ENCODE results near the gene MACIR.

The MACIR gene

DNA sequence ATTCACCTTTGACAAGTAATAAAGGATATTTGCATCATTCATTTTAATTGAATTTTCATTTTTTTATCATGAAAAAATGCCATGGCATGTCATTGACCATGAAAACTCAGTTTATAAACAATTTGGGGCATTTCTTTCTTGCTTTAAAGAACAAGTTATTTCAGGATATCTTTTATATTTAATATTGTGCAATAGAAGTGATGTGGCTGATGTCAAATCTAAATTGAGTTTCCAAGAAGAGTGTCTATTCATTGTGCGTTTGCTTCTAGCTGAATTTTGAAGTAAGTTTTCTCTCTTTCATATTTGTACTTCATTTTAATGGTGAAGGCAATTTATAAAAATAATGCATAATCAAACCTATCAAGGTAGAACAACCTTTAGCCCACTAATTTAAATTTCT is 30.5 kb downstream of the MACIR start:
- Histone ChIP-seq H3K4me1 (ENCODE audit: control insufficient read depth, insufficient read depth, low read length) (no peaks in the 10 kb centered on the region), H3K36me3 (ENCODE audit: control insufficient read depth, insufficient read depth, low read length) (no peaks in the 10 kb centered on the region), H3K27me3 (ENCODE audit: control insufficient read depth, insufficient read depth, low read length) (no peaks in the 10 kb centered on the region), H3K27ac (ENCODE audit: low read length) (no peak overlapping the region), H3K4me3 (ENCODE audit: low read length) (no peak overlapping the region), H3K9me3 (ENCODE audit: control insufficient read depth, insufficient read depth, low read length) (no peaks in the 10 kb centered on the region)
- WGBS (ENCODE audit: insufficient coverage, insufficient read length) = no CpG with 5 or more reads among the region's 1 CpG
- no peak for DNase-seq (ENCODE audit: low read depth, low spot score)

DNA sequence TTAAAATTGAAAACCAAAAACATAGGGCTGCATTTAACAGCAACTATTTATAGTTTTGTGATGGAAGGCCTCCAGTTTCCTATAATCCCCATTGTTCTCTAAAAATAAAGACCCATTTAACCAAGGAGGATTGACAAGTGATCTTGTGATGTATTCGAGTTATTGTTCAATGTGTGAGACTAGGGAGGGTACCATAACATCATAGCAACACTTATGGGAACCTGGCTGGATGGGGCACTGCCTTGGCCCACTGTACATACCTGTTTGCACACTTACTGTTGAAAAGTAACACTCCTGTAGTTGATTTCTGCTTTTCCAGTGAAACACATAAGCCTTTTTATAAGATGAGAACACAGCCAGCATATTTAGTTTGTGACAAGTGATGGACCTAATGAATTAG is 32.3 kb downstream of the MACIR start:
- no peaks in the 10 kb centered on the region for H3K4me1 ChIP-seq (ENCODE audit: control insufficient read depth, insufficient read depth, low read length)
- WGBS (ENCODE audit: insufficient coverage, insufficient read length) = no CpG with 5 or more reads among the region's 1 CpG

DNA sequence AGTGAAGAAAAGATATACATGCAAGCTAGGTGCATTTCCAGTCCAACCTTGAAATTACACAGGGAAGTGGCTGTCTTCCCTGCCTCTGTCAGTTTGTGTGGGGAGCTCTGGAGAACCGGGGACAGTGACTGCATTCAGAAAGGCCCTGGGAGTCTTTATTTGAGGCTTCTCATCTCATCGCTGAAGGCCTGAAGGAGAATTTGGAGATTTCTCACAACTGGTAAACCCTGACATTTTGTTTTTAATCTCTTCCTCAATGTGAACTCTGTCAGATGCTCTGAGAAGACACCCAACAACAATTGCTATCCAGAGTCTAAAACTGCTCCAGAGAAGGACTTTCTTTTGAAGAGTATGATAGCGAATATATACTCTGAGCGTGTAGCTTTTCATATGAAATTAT is 33.0 kb downstream of the MACIR start:
- no peaks in the 10 kb centered on the region for H3K4me1 ChIP-seq (ENCODE audit: control insufficient read depth, insufficient read depth, low read length)
- DNase-seq (ENCODE audit: low read depth, low spot score) = no peak
- no peak overlapping the region for H3K27ac ChIP-seq (ENCODE audit: low read length)
- no CpG with 5 or more reads among the region's 4 CpGs for WGBS (ENCODE audit: insufficient coverage, insufficient read length)
- no peak overlapping the region for H3K4me3 ChIP-seq (ENCODE audit: low read length)
- H3K27me3 ChIP-seq (ENCODE audit: control insufficient read depth, insufficient read depth, low read length) = no peaks in the 10 kb centered on the region
- no peaks in the 10 kb centered on the region for H3K36me3 ChIP-seq (ENCODE audit: control insufficient read depth, insufficient read depth, low read length)
- H3K9me3 ChIP-seq (ENCODE audit: control insufficient read depth, insufficient read depth, low read length) = no peaks in the 10 kb centered on the region

More for the DNA sequence above, 32.3 kb downstream of the MACIR start:
- Histone ChIP-seq H3K27me3 (ENCODE audit: control insufficient read depth, insufficient read depth, low read length) (no peaks in the 10 kb centered on the region), H3K27ac (ENCODE audit: low read length) (no peak overlapping the region), H3K36me3 (ENCODE audit: control insufficient read depth, insufficient read depth, low read length) (no peaks in the 10 kb centered on the region), H3K4me3 (ENCODE audit: low read length) (no peak overlapping the region), H3K9me3 (ENCODE audit: control insufficient read depth, insufficient read depth, low read length) (no peaks in the 10 kb centered on the region)
- DNase-seq (ENCODE audit: low read depth, low spot score) = no peak

DNA sequence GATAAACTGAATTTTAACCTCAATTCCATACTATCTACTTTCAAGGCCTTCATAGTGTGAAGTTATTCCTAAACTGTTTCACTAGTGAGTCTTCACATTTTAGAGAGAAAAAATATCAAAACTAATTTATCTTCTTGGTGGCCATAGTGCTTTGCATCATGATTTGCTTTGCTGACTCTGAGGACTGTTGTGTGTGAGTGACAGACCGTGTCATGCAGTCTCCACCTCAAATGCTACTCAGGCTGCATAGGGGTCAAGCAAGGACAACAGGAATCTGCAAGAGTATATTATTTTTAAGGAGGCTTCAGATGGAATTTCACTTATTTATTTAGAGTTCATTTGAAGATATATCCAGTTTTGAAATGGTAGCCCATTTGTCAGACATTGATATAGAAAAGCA is 34.5 kb downstream of the MACIR start:
- Histone ChIP-seq H3K4me3 (ENCODE audit: low read length) (no peak overlapping the region), H3K27me3 (ENCODE audit: control insufficient read depth, insufficient read depth, low read length) (no peaks in the 10 kb centered on the region), H3K27ac (ENCODE audit: low read length) (no peak overlapping the region), H3K36me3 (ENCODE audit: control insufficient read depth, insufficient read depth, low read length) (no peaks in the 10 kb centered on the region), H3K9me3 (ENCODE audit: control insufficient read depth, insufficient read depth, low read length) (no peaks in the 10 kb centered on the region), H3K4me1 (ENCODE audit: control insufficient read depth, insufficient read depth, low read length) (no peaks in the 10 kb centered on the region)
- WGBS (ENCODE audit: insufficient coverage, insufficient read length) = no CpG with 5 or more reads among the region's 1 CpG
- DNase-seq (ENCODE audit: low read depth, low spot score) = no peak

- no peaks in the 10 kb centered on the region for H3K27me3 ChIP-seq (ENCODE audit: control insufficient read depth, insufficient read depth, low read length)
- no peaks in the 10 kb centered on the region; the same call in 1 of the 2 replicates for H3K4me1 ChIP-seq (ENCODE audit: control insufficient read depth, insufficient read depth, low read length)
- H3K36me3 ChIP-seq (ENCODE audit: control insufficient read depth, insufficient read depth, low read length) = no peaks in the 10 kb centered on the region
- H3K27ac ChIP-seq (ENCODE audit: low read length) = no peak overlapping the region
- WGBS (ENCODE audit: insufficient coverage, insufficient read length) = no CpG with 5 or more reads among the region's 3 CpGs
- H3K4me3 ChIP-seq (ENCODE audit: low read length) = no peak overlapping the region
- no peak for DNase-seq (ENCODE audit: low read depth, low spot score)
- no peaks in the 10 kb centered on the region for H3K9me3 ChIP-seq (ENCODE audit: control insufficient read depth, insufficient read depth, low read length)
Measured at GRCh38 chr5:103293719-103294118, 35.2 kb downstream of the MACIR start.

DNA sequence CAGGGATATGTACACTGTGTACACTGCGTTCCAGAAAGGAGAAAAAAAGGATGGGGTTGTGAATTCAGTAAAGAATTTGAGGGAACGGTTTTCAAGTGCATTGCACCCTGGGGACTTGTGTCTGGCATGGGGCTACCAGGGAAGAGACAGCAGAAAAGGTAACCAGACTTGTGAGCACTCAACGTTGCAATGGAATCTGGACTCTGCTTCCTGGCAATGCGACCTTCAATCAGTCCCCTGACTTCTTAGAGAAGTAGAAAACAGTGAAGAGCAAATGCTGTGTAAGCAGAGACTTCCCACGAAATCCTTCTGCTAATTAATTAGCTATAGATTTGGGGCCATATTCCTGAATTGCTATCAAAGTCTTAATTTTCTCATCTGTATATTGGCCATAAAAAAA is 36.3 kb downstream of the MACIR start:
- Histone ChIP-seq H3K27ac (ENCODE audit: low read length) (no peak overlapping the region), H3K36me3 (ENCODE audit: control insufficient read depth, insufficient read depth, low read length) (no peaks in the 10 kb centered on the region), H3K4me1 (ENCODE audit: control insufficient read depth, insufficient read depth, low read length) (peaks cover 2% of the 10 kb centered on the region; the same call in 1 of the 2 replicates), H3K9me3 (ENCODE audit: control insufficient read depth, insufficient read depth, low read length) (no peaks in the 10 kb centered on the region), H3K27me3 (ENCODE audit: control insufficient read depth, insufficient read depth, low read length) (no peaks in the 10 kb centered on the region), H3K4me3 (ENCODE audit: low read length) (no peak overlapping the region)
- DNase-seq (ENCODE audit: low read depth, low spot score) = no peak
- WGBS (ENCODE audit: insufficient coverage, insufficient read length) = no CpG with 5 or more reads among the region's 5 CpGs

GRCh38 chr5:103295424-103295823 is 36.9 kb downstream of the MACIR start:
- H3K9me3 ChIP-seq (ENCODE audit: control insufficient read depth, insufficient read depth, low read length) = no peaks in the 10 kb centered on the region

GRCh38 chr5:103295871-103296270 is 37.3 kb downstream of the MACIR start:
- DNase-seq (ENCODE audit: low read depth, low spot score) = no peak

More at GRCh38 chr5:103295424-103295823, 36.9 kb downstream of the MACIR start:
- DNase-seq (ENCODE audit: low read depth, low spot score) = no peak
- WGBS (ENCODE audit: insufficient coverage, insufficient read length) = no CpG with 5 or more reads among the region's 5 CpGs
- Histone ChIP-seq H3K4me3 (ENCODE audit: low read length) (no peak overlapping the region), H3K36me3 (ENCODE audit: control insufficient read depth, insufficient read depth, low read length) (no peaks in the 10 kb centered on the region), H3K27me3 (ENCODE audit: control insufficient read depth, insufficient read depth, low read length) (no peaks in the 10 kb centered on the region), H3K4me1 (ENCODE audit: control insufficient read depth, insufficient read depth, low read length) (peaks cover 2% of the 10 kb centered on the region; the same call in 1 of the 2 replicates), H3K27ac (ENCODE audit: low read length) (no peak overlapping the region)

DNA sequence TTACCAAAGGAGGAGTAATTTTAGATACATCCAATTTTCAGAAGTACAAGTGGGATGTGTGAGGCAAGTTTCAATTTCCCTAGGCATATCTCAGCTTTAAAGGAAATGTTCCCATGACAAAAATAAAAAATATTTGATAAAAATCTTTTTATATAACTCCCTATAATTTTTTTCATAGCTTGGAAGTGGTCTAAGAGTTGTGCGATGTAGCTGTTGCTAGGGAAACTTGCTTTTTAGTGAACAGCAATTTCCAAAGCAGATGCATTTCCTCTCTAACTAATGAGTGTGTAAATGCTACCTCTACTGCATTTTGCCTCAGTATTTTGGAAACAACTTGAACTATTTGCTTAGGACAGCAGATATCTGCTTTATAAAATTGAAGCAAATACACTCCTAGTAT is 39.6 kb downstream of the MACIR start:
- no peaks in the 10 kb centered on the region for H3K9me3 ChIP-seq (ENCODE audit: control insufficient read depth, insufficient read depth, low read length)
- H3K4me1 ChIP-seq (ENCODE audit: control insufficient read depth, insufficient read depth, low read length) = peaks cover 2% of the 10 kb centered on the region; the same call in 1 of the 2 replicates
- no peak overlapping the region for H3K4me3 ChIP-seq (ENCODE audit: low read length)
- WGBS (ENCODE audit: insufficient coverage, insufficient read length) = no CpG with 5 or more reads among the region's 1 CpG
- no peaks in the 10 kb centered on the region for H3K27me3 ChIP-seq (ENCODE audit: control insufficient read depth, insufficient read depth, low read length)
- no peak overlapping the region for H3K27ac ChIP-seq (ENCODE audit: low read length)
- H3K36me3 ChIP-seq (ENCODE audit: control insufficient read depth, insufficient read depth, low read length) = no peaks in the 10 kb centered on the region
- DNase-seq (ENCODE audit: low read depth, low spot score) = no peak

More at GRCh38 chr5:103295871-103296270, 37.3 kb downstream of the MACIR start:
- no CpG with 5 or more reads among the region's 3 CpGs for WGBS (ENCODE audit: insufficient coverage, insufficient read length)
- no peaks in the 10 kb centered on the region for H3K9me3 ChIP-seq (ENCODE audit: control insufficient read depth, insufficient read depth, low read length)
- no peak overlapping the region for H3K4me3 ChIP-seq (ENCODE audit: low read length)
- peaks cover 2% of the 10 kb centered on the region; the same call in 1 of the 2 replicates for H3K4me1 ChIP-seq (ENCODE audit: control insufficient read depth, insufficient read depth, low read length)
- no peaks in the 10 kb centered on the region for H3K36me3 ChIP-seq (ENCODE audit: control insufficient read depth, insufficient read depth, low read length)
- no peak overlapping the region for H3K27ac ChIP-seq (ENCODE audit: low read length)
- H3K27me3 ChIP-seq (ENCODE audit: control insufficient read depth, insufficient read depth, low read length) = no peaks in the 10 kb centered on the region

DNA sequence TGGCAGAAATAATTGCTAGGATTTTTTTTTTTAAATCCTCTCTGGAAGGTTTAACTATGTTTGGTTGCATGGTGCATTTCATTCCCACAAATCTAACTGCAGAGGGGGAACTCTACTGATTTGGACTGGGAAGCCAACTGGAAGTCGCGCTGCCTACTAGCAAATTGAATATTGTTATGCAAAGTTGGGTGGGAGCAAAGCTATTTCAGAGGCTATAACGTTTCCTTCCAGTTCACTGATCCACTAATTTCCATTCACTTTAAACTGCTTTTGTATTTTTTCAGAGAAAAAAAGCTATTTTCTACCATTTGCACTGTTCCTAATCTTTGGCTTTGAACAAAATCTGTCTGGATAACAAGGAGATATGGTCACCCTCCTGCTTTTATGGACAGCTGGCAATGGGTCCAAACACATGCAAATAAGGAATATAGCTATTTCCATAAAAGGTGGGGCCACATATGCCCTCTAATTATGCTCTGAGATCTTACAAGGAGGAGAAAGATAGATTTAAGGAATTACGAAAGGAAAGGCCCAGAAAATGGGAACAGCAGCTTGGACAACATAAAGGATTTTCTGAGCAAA is 40.1 kb downstream of the MACIR start:
- Histone ChIP-seq H3K27me3 (ENCODE audit: control insufficient read depth, insufficient read depth, low read length) (no peaks in the 10 kb centered on the region), H3K9me3 (ENCODE audit: control insufficient read depth, insufficient read depth, low read length) (no peaks in the 10 kb centered on the region), H3K4me3 (ENCODE audit: low read length) (no peak overlapping the region), H3K4me1 (ENCODE audit: control insufficient read depth, insufficient read depth, low read length) (peaks cover 2% of the 10 kb centered on the region; the same call in 1 of the 2 replicates), H3K36me3 (ENCODE audit: control insufficient read depth, insufficient read depth, low read length) (no peaks in the 10 kb centered on the region), H3K27ac (ENCODE audit: low read length) (no peak overlapping the region)
- no CpG with 5 or more reads among the region's 4 CpGs for WGBS (ENCODE audit: insufficient coverage, insufficient read length)
- DNase-seq (ENCODE audit: low read depth, low spot score) = no peak

DNA sequence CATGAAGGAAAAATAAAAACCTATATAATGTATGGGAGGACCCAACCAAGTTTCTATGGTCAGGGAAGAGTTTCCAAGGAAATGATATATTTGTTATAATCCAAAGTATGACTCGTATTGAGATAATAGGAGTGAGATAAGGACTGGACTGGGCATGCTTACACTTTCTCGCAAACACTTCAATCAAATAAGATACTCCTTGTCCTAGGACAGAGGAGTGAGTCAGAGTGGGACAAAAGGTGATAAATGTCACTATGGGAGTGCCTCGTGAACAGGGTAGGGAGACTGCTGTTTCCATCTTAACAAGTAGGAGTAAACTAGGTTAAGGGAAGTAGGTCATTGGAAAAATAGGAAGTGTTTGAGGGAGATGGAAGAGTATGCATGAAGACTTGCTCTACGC is 47.2 kb downstream of the MACIR start:
- H3K4me3 ChIP-seq (ENCODE audit: low read length) = no peak overlapping the region
- no peak overlapping the region for H3K27ac ChIP-seq (ENCODE audit: low read length)
- no peaks in the 10 kb centered on the region for H3K27me3 ChIP-seq (ENCODE audit: control insufficient read depth, insufficient read depth, low read length)
- DNase-seq (ENCODE audit: low read depth, low spot score) = no peak
- WGBS (ENCODE audit: insufficient coverage, insufficient read length) = no CpG with 5 or more reads among the region's 4 CpGs
- no peaks in the 10 kb centered on the region for H3K36me3 ChIP-seq (ENCODE audit: control insufficient read depth, insufficient read depth, low read length)
- no peaks in the 10 kb centered on the region for H3K9me3 ChIP-seq (ENCODE audit: control insufficient read depth, insufficient read depth, low read length)
- H3K4me1 ChIP-seq (ENCODE audit: control insufficient read depth, insufficient read depth, low read length) = no peaks in the 10 kb centered on the region
